Uterus (tissue), 4 donors: ENCODE measurements around the gene EDRF1. TPM values are rescaled to one million over a fixed set of nuclear protein-coding genes. Genes with fewer than 3 reads are reported as not detected.

ENCODE experiments used
- DNase-seq, 2 donors: peaks; one replicate each; pipeline ENCODE4 v3.0.0-alpha.2; 2019 to 2020
- H3K27ac ChIP-seq, 2 donors: fragments of 200-600 bp; sonication (generic); 1 replicate in 1 of 2; 2 replicates in 1 of 2; pipeline ENCODE4 v1.5.1; 2016 to 2018
- H3K27me3 ChIP-seq, 2 donors: fragments of 200-600 bp; sonication (generic); one replicate each; pipeline ENCODE4 v1.5.1; 2018 to 2019; ENCODE audit warnings: control low read depth in 1 of 2
- H3K36me3 ChIP-seq, 2 donors: fragments of 200-600 bp; sonication (generic); one replicate each; pipeline ENCODE4 v1.5.1; 2019; ENCODE audit warnings: control low read depth in 1 of 2
- H3K4me1 ChIP-seq, 2 donors: fragments of 200-600 bp; sonication (generic); one replicate each; pipeline ENCODE4 v1.5.1; 2018 to 2019; ENCODE audit warnings: control low read depth in 1 of 2
- H3K4me3 ChIP-seq, 2 donors: fragments of 200-600 bp; sonication (generic); 1 replicate in 1 of 2; 2 replicates in 1 of 2; pipeline ENCODE4 v1.5.1; 2018 to 2019; ENCODE audit warnings: mild to moderate bottlenecking in 1 of 2
- H3K9me3 ChIP-seq, 2 donors: fragments of 200-600 bp; sonication (generic); one replicate each; pipeline ENCODE4 v1.5.1; 2019; ENCODE audit warnings: control low read depth in 1 of 2
- CTCF ChIP-seq, 4 experiments: fragments of 200-600 bp in 2 of 4; fragments of 450-650 bp in 2 of 4; sonication (generic) in 2 of 4; IDR thresholded peaks; one replicate each; pipeline ENCODE4 v1.5.1; 2016 to 2019; ENCODE audit warnings: antibody characterized with exemption in 4 of 4, mild to moderate bottlenecking in 2 of 4, moderate library complexity in 1 of 4
- POLR2A ChIP-seq, 2 donors: fragments of 450-650 bp; IDR thresholded peaks; one replicate each; pipeline ENCODE4 v1.6.1; 2016; ENCODE audit warnings: antibody characterized with exemption in 2 of 2, mild to moderate bottlenecking in 1 of 2, moderate library complexity in 1 of 2
- intact Hi-C: fragments of 100-400 bp; cut with DNase I; formaldehyde crosslinking; loops from one replicate; pipeline ENCODE4 v1.15.1; 2023; ENCODE audit warnings: low total_unique reads
- total RNA-seq, 4 donors: library from RNA; depleted of rRNA in 3 of 4; stranded (reverse); fragments of >200 nt in 3 of 4; gene quantifications; one replicate each; pipeline versions ENCODE4 v1.1.0 to v1.2.4, GENCODE V29; 2014 to 2023
- donor health status: DM: yes; HTN: yes; CAD: no.

EDRF1 gene
- total RNA-seq, 4 donors from 2014 or later = 26.2 to 79.2 (median 47.9) TPM

- TF ChIP-seq POLR2A (IDR thresholded peaks at IDR 0.05) (no peak), CTCF (IDR thresholded peaks at IDR 0.05) (no peak)
- no peak overlapping the region for H3K27ac ChIP-seq
- no peaks in the 10 kb centered on the region for H3K4me1 ChIP-seq
- DNase-seq = no peak
- H3K9me3 ChIP-seq = no peaks in the 10 kb centered on the region
- H3K4me3 ChIP-seq = no peak overlapping the region
- no peaks in the 10 kb centered on the region for H3K27me3 ChIP-seq
- intact Hi-C loops = no loop called here
- no peaks in the 10 kb centered on the region for H3K36me3 ChIP-seq
These were observed 62.5 kb downstream of the EDRF1 start for GRCh38 chr10:125782054-125782453.

- TF ChIP-seq POLR2A (IDR thresholded peaks at IDR 0.05) (no peak), CTCF (IDR thresholded peaks at IDR 0.05) (no peak)
- no peak for DNase-seq
- Histone ChIP-seq H3K4me3 (no peak overlapping the region), H3K4me1 (no peaks in the 10 kb centered on the region), H3K27me3 (no peaks in the 10 kb centered on the region), H3K36me3 (no peaks in the 10 kb centered on the region), H3K9me3 (no peaks in the 10 kb centered on the region), H3K27ac (no peak overlapping the region)
- intact Hi-C loops = no loop called here
These were observed 63.1 kb downstream of the EDRF1 start for GRCh38 chr10:125782616-125783015.

- H3K27me3 ChIP-seq = no peaks in the 10 kb centered on the region
- TF ChIP-seq CTCF (IDR thresholded peaks at IDR 0.05) (no peak), POLR2A (IDR thresholded peaks at IDR 0.05) (no peak)
- intact Hi-C loops = no loop called here
- H3K4me3 ChIP-seq = no peak overlapping the region
- DNase-seq = no peak
- no peaks in the 10 kb centered on the region for H3K36me3 ChIP-seq
- H3K9me3 ChIP-seq = no peaks in the 10 kb centered on the region
- no peaks in the 10 kb centered on the region for H3K4me1 ChIP-seq
- no peak overlapping the region for H3K27ac ChIP-seq
These were observed 63.9 kb downstream of the EDRF1 start for GRCh38 chr10:125783408-125783807.

- Histone ChIP-seq H3K27ac (no peak overlapping the region), H3K4me1 (no peaks in the 10 kb centered on the region), H3K27me3 (no peaks in the 10 kb centered on the region), H3K36me3 (no peaks in the 10 kb centered on the region), H3K4me3 (no peak overlapping the region), H3K9me3 (no peaks in the 10 kb centered on the region)
- intact Hi-C loops = no loop called here
- DNase-seq = no peak
- TF ChIP-seq CTCF (IDR thresholded peaks at IDR 0.05) (no peak), POLR2A (IDR thresholded peaks at IDR 0.05) (no peak)
These were observed 64.4 kb downstream of the EDRF1 start for GRCh38 chr10:125783957-125784356.

GRCh38 chr10:125785791-125786190, 66.3 kb downstream of the EDRF1 start:
- Histone ChIP-seq H3K36me3 (no peaks in the 10 kb centered on the region), H3K27ac (no peak overlapping the region), H3K9me3 (no peaks in the 10 kb centered on the region), H3K27me3 (no peaks in the 10 kb centered on the region), H3K4me3 (no peak overlapping the region), H3K4me1 (no peaks in the 10 kb centered on the region)
- DNase-seq = no peak
- TF ChIP-seq CTCF (IDR thresholded peaks at IDR 0.05) (no peak), POLR2A (IDR thresholded peaks at IDR 0.05) (no peak)
- intact Hi-C loops = no loop called here
